ENCODE results near the gene FNDC3B. TPM values are rescaled to one million over a fixed set of nuclear protein-coding genes. Genes with fewer than 3 reads are reported as not detected.
"Not testable (repeated sequence)": the region's sequence is repeated elsewhere in the genome, so short reads cannot be mapped to it uniquely, and the experiment has no call there.

The FNDC3B gene
- total RNA-seq, 1 experiment from 2014 or later: 173 TPM

DNA sequence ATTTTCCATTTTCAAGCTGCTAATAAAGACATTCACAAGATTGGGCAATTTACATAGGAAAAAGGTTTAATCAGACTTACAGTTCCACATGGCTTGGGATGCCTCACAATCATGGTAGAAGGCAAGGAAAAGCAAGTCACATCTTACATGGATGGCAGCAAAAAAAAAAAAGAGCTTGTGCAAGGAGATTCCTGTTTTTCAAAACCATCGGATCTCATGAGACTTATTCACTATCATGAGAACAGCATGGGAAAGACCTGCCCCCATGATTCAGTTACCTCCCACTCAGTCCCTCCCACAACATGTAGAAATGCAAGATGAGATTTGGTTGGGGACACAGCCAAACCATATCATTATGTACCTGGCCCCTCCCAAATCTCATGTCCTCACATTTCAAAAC, 202.0 kb downstream of the FNDC3B start:
- POLR2A ChIA-PET: no interaction called here
- Histone ChIP-seq H3K27me3 (ENCODE audit: control insufficient read depth, insufficient read depth, low read length) (no peaks in the 10 kb centered on the region), H3K4me3 (ENCODE audit: low read depth in 2 of 2, low read length in 2 of 2) (no peak overlapping the region), H3K9me3 (ENCODE audit: control insufficient read depth, insufficient read depth, low read depth, low read length) (peaks cover 4% of the 10 kb centered on the region; the same call in 1 of the 2 replicates), H3K4me1 (ENCODE audit: control insufficient read depth, insufficient read depth, low read length) (no peaks in the 10 kb centered on the region; the same call in 1 of the 2 replicates), H3K27ac (ENCODE audit: low read length) (no peak overlapping the region), H3K36me3 (ENCODE audit: control insufficient read depth, insufficient read depth, low read length) (no peaks in the 10 kb centered on the region)
- BruUV-seq (replicated peaks): no TSS peak
- in situ Hi-C loops (cut with HindIII; ENCODE audit: low pct_unique_long_range_greater_than_20kb, low sequenced_read_pairs): no loop called here
- no peak for TF ChIP-seq SIN3A (IDR thresholded peaks at IDR 0.05; ENCODE audit: borderline replicate concordance, insufficient read depth, low read depth, low read length)
- no peak for TF ChIP-seq TCF7L2 (IDR thresholded peaks at IDR 0.05; ENCODE audit: low read depth, low read length)
- TF ChIP-seq CTCF (IDR thresholded peaks at IDR 0.05): no peak
- TF ChIP-seq, protein P1, sequence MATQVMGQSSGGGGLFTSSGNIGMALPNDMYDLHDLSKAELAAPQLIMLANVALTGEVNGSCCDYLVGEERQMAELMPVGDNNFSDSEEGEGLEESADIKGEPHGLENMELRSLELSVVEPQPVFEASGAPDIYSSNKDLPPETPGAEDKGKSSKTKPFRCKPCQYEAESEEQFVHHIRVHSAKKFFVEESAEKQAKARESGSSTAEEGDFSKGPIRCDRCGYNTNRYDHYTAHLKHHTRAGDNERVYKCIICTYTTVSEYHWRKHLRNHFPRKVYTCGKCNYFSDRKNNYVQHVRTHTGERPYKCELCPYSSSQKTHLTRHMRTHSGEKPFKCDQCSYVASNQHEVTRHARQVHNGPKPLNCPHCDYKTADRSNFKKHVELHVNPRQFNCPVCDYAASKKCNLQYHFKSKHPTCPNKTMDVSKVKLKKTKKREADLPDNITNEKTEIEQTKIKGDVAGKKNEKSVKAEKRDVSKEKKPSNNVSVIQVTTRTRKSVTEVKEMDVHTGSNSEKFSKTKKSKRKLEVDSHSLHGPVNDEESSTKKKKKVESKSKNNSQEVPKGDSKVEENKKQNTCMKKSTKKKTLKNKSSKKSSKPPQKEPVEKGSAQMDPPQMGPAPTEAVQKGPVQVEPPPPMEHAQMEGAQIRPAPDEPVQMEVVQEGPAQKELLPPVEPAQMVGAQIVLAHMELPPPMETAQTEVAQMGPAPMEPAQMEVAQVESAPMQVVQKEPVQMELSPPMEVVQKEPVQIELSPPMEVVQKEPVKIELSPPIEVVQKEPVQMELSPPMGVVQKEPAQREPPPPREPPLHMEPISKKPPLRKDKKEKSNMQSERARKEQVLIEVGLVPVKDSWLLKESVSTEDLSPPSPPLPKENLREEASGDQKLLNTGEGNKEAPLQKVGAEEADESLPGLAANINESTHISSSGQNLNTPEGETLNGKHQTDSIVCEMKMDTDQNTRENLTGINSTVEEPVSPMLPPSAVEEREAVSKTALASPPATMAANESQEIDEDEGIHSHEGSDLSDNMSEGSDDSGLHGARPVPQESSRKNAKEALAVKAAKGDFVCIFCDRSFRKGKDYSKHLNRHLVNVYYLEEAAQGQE (IDR thresholded peaks at IDR 0.05; ENCODE audit: insufficient read depth in 1 of 2, low read depth in 2 of 2, low read length in 1 of 2): no peak
- no peak for TF ChIP-seq POLR2AphosphoS5 (IDR thresholded peaks at IDR 0.05; ENCODE audit: low read depth, low read length)
- DNase-seq (ENCODE audit: low read depth, low spot score): no peak
- ATAC-seq: no peak
- intact Hi-C loops (cut with micrococcal nuclease; ENCODE audit: unreplicated experiment): no loop called here
- CTCF ChIA-PET: no interaction called here

GRCh38 chr3:172242471-172242870, 203.1 kb downstream of the FNDC3B start:
- H3K4me3 ChIP-seq (ENCODE audit: low read depth in 2 of 2, low read length in 2 of 2); BruUV-seq (replicated peaks); CTCF ChIA-PET; H3K4me1 ChIP-seq (ENCODE audit: control insufficient read depth, insufficient read depth, low read length); POLR2A ChIA-PET; DNase-seq (ENCODE audit: low read depth, low spot score); intact Hi-C loops (cut with micrococcal nuclease; ENCODE audit: unreplicated experiment); in situ Hi-C loops (cut with HindIII; ENCODE audit: low pct_unique_long_range_greater_than_20kb, low sequenced_read_pairs); H3K27ac ChIP-seq (ENCODE audit: low read length); H3K36me3 ChIP-seq (ENCODE audit: control insufficient read depth, insufficient read depth, low read length); H3K9me3 ChIP-seq (ENCODE audit: control insufficient read depth, insufficient read depth, low read depth, low read length); H3K27me3 ChIP-seq (ENCODE audit: control insufficient read depth, insufficient read depth, low read length); ATAC-seq: not testable (repeated sequence)

- H3K27me3 ChIP-seq (ENCODE audit: control insufficient read depth, insufficient read depth, low read length); POLR2A ChIA-PET; H3K4me3 ChIP-seq (ENCODE audit: low read depth in 2 of 2, low read length in 2 of 2); H3K36me3 ChIP-seq (ENCODE audit: control insufficient read depth, insufficient read depth, low read length); H3K9me3 ChIP-seq (ENCODE audit: control insufficient read depth, insufficient read depth, low read depth, low read length); intact Hi-C loops (cut with micrococcal nuclease; ENCODE audit: unreplicated experiment); ATAC-seq; CTCF ChIA-PET; H3K27ac ChIP-seq (ENCODE audit: low read length); DNase-seq (ENCODE audit: low read depth, low spot score); BruUV-seq (replicated peaks); H3K4me1 ChIP-seq (ENCODE audit: control insufficient read depth, insufficient read depth, low read length); in situ Hi-C loops (cut with HindIII; ENCODE audit: low pct_unique_long_range_greater_than_20kb, low sequenced_read_pairs): not testable (repeated sequence)
These were observed 204.0 kb downstream of the FNDC3B start for GRCh38 chr3:172243376-172243775.
